HG02870 (cell line): Measurements from ENCODE around the gene PCDHA9.
"Not testable (repeated sequence)": the region's sequence is repeated elsewhere in the genome, so short reads cannot be mapped to it uniquely, and the experiment has no call there.

Experiments
- ATAC-seq: cut with Tn5 transposase; IDR thresholded peaks from one replicate; pipeline ENCODE4 v1.9.1; 2021; ENCODE audit warnings: mild to moderate bottlenecking, moderate library complexity; ENCODE audit not compliant: unreplicated experiment

The PCDHA9 gene

GRCh38 chr5:140848139-140849102 is at the start of gene PCDHA9:
PCDHA9 (plus strand) TSS chr5:140848382; CDS start chr5:140848496, 114 bp downstream.
- ATAC-seq = not testable (repeated sequence)

GRCh38 chr5:140800816-140801493 is 47.2 kb upstream of the PCDHA9 start, which contains the start of gene PCDHA3:
PCDHA3 (plus strand) TSS chr5:140801057.
- no peak for ATAC-seq

- ATAC-seq = no peak
Measured at GRCh38 chr5:140801494-140801841, 46.7 kb upstream of the PCDHA9 start.

- not testable (repeated sequence) for ATAC-seq
Measured at GRCh38 chr5:140802381-140802780, 45.8 kb upstream of the PCDHA9 start.

- ATAC-seq = no peak
Measured at GRCh38 chr5:140802781-140803271, 45.4 kb upstream of the PCDHA9 start.

- ATAC-seq = no peak
Measured at GRCh38 chr5:140806834-140807775, 41.1 kb upstream of the PCDHA9 start, which contains the start of gene PCDHA4. PCDHA4 (plus strand) TSS chr5:140807068.

- ATAC-seq = not testable (repeated sequence)
Measured at GRCh38 chr5:140808241-140808888, 39.8 kb upstream of the PCDHA9 start.

GRCh38 chr5:140808889-140809291 is 39.3 kb upstream of the PCDHA9 start:
- no peak for ATAC-seq

GRCh38 chr5:140821375-140822280 is 26.6 kb upstream of the PCDHA9 start, which contains the start of gene PCDHA5:
PCDHA5 (plus strand) TSS chr5:140821613.
- ATAC-seq = no peak

GRCh38 chr5:140822281-140822629 is 25.9 kb upstream of the PCDHA9 start:
- ATAC-seq = no peak

GRCh38 chr5:140822969-140823368 is 25.2 kb upstream of the PCDHA9 start:
- ATAC-seq = not testable (repeated sequence)

- no peak for ATAC-seq
Measured at GRCh38 chr5:140823475-140823874, 24.7 kb upstream of the PCDHA9 start.

- no peak for ATAC-seq
Measured at GRCh38 chr5:140827704-140828361, 20.3 kb upstream of the PCDHA9 start, which contains the start of gene PCDHA6. PCDHA6 (plus strand) TSS chr5:140827960; CDS start chr5:140828092, 132 bp downstream.

- no peak for ATAC-seq
Measured at GRCh38 chr5:140828362-140828737, 19.8 kb upstream of the PCDHA9 start.

GRCh38 chr5:140829511-140830501 is 18.4 kb upstream of the PCDHA9 start:
- not testable (repeated sequence) for ATAC-seq

GRCh38 chr5:140833993-140834392 is 14.2 kb upstream of the PCDHA9 start, which contains the start of gene PCDHA7:
PCDHA7 (plus strand) TSS chr5:140834269; CDS start chr5:140834384, 115 bp downstream.
- no peak for ATAC-seq

GRCh38 chr5:140834439-140835008 is 13.7 kb upstream of the PCDHA9 start:
- ATAC-seq = not testable (repeated sequence)
